ENCODE data around the gene KRTAP4-8.
"Not testable (repeated sequence)": the region's sequence is repeated elsewhere in the genome, so short reads cannot be mapped to it uniquely, and the experiment has no call there.

KRTAP4-8 gene

GRCh38 chr17:41107941-41108450 is 10.1 kb upstream of the KRTAP4-8 start:
- DNase-seq: no peak

- DNase-seq: not testable (repeated sequence)
Observed at GRCh38 chr17:41105347-41105746, 7.4 kb upstream of the KRTAP4-8 start, which contains the start of gene KRTAP4-9. KRTAP4-9 (plus strand) TSS chr17:41105389; CDS start chr17:41105389, 0 bp downstream.

GRCh38 chr17:41104386-41105038 is 6.6 kb upstream of the KRTAP4-8 start:
- not testable (repeated sequence) for DNase-seq

GRCh38 chr17:41103896-41104295 is 6.0 kb upstream of the KRTAP4-8 start:
- no peak for DNase-seq

GRCh38 chr17:41101586-41102259 is 3.8 kb upstream of the KRTAP4-8 start, which contains the start of gene KRTAP4-16:
KRTAP4-16 (minus strand) TSS chr17:41102209; CDS start chr17:41102209, 0 bp downstream.
- DNase-seq: no peak

- not testable (repeated sequence) for DNase-seq
Observed at GRCh38 chr17:41099682-41100480, 1.9 kb upstream of the KRTAP4-8 start.

- DNase-seq: no peak
Observed at GRCh38 chr17:41098481-41098880, 539 bp upstream of the KRTAP4-8 start.

- DNase-seq: no peak
Observed at GRCh38 chr17:41096055-41096454, 1.9 kb downstream of the KRTAP4-8 start.

GRCh38 chr17:41088760-41089352 is 9.1 kb downstream of the KRTAP4-8 start:
- not testable (repeated sequence) for DNase-seq

GRCh38 chr17:41084100-41084856 is 13.7 kb downstream of the KRTAP4-8 start, which contains the start of gene KRTAP4-7:
KRTAP4-7 (plus strand) TSS chr17:41084150; CDS start chr17:41084207, 57 bp downstream.
- not testable (repeated sequence) for DNase-seq

GRCh38 chr17:41083427-41083826 is 14.5 kb downstream of the KRTAP4-8 start:
- DNase-seq: not testable (repeated sequence)

- no peak for DNase-seq
Observed at GRCh38 chr17:41082626-41083025, 15.3 kb downstream of the KRTAP4-8 start.

GRCh38 chr17:41076788-41077187 is 21.2 kb downstream of the KRTAP4-8 start:
- no peak for DNase-seq

GRCh38 chr17:41073676-41074075 is 24.3 kb downstream of the KRTAP4-8 start:
- no peak for DNase-seq

- no peak for DNase-seq
Observed at GRCh38 chr17:41071606-41072360, 26.2 kb downstream of the KRTAP4-8 start.

GRCh38 chr17:41069031-41069430 is 28.9 kb downstream of the KRTAP4-8 start:
- DNase-seq: no peak

GRCh38 chr17:41067281-41067680 is 30.7 kb downstream of the KRTAP4-8 start:
- DNase-seq: no peak

- DNase-seq: no peak
Observed at GRCh38 chr17:41065829-41066624, 31.9 kb downstream of the KRTAP4-8 start, which contains the start of gene KRTAP2-4. KRTAP2-4 (minus strand) TSS chr17:41065879; CDS start chr17:41065845, 34 bp downstream.

- not testable (repeated sequence) for DNase-seq
Observed at GRCh38 chr17:41065016-41065689, 32.8 kb downstream of the KRTAP4-8 start.

Data from activated T-cell treated with anti-CD3 and anti-CD28 coated beads, Interleukin-2, amount 50 U/mL, for 1 hour (primary cell).